Measurements from ENCODE around the gene RSPH6A.

DNA sequence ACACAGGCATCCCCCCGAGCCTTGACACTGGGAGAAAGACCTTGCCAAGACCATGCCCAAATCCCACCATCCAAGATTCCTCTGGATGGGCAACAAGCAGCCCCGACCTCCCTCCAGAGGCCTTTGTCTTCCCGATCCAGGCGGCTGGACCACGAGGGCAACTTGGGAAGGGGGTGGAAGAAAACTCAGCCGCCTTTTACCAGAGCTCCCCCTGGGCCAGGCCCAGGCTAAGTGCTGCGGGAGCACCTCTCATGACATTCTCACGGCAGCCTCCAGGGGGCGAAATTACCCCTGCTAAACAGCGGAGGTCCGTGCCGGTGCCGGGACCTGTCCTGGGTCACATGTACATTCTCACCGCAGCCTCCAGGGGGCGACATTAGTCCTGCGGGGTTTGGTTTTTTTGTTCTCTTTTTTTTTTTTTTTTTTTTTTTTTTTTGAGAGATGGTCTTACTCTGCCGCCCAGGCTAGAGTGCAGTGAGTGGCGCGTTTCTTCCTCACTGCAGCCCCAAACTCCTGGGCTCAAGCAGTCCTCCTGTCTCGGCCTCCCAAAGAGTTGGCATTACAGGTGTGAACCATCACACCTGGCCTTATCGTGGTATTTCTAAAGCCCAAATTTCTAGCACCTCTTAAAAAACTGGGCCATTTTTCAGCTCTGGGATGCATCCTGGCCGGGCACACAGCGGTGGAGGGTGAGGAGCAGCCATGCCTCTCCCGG is 2.1 kb upstream of the RSPH6A start:
- TF ChIP-seq, protein P1, sequence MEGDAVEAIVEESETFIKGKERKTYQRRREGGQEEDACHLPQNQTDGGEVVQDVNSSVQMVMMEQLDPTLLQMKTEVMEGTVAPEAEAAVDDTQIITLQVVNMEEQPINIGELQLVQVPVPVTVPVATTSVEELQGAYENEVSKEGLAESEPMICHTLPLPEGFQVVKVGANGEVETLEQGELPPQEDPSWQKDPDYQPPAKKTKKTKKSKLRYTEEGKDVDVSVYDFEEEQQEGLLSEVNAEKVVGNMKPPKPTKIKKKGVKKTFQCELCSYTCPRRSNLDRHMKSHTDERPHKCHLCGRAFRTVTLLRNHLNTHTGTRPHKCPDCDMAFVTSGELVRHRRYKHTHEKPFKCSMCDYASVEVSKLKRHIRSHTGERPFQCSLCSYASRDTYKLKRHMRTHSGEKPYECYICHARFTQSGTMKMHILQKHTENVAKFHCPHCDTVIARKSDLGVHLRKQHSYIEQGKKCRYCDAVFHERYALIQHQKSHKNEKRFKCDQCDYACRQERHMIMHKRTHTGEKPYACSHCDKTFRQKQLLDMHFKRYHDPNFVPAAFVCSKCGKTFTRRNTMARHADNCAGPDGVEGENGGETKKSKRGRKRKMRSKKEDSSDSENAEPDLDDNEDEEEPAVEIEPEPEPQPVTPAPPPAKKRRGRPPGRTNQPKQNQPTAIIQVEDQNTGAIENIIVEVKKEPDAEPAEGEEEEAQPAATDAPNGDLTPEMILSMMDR (IDR thresholded peaks at IDR 0.05 in 8 of 11, conservative IDR thresholded peaks at IDR 0.05 in 3 of 11) = peak; percentile 97 to 99 (median 98)
- peak; percentile 58 to 76 (median 70) for TF ChIP-seq POLR2AphosphoS5 (IDR thresholded peaks at IDR 0.05)

Data from spleen (tissue), 7 donors.